ENCODE results near the gene SESN2.

DNA sequence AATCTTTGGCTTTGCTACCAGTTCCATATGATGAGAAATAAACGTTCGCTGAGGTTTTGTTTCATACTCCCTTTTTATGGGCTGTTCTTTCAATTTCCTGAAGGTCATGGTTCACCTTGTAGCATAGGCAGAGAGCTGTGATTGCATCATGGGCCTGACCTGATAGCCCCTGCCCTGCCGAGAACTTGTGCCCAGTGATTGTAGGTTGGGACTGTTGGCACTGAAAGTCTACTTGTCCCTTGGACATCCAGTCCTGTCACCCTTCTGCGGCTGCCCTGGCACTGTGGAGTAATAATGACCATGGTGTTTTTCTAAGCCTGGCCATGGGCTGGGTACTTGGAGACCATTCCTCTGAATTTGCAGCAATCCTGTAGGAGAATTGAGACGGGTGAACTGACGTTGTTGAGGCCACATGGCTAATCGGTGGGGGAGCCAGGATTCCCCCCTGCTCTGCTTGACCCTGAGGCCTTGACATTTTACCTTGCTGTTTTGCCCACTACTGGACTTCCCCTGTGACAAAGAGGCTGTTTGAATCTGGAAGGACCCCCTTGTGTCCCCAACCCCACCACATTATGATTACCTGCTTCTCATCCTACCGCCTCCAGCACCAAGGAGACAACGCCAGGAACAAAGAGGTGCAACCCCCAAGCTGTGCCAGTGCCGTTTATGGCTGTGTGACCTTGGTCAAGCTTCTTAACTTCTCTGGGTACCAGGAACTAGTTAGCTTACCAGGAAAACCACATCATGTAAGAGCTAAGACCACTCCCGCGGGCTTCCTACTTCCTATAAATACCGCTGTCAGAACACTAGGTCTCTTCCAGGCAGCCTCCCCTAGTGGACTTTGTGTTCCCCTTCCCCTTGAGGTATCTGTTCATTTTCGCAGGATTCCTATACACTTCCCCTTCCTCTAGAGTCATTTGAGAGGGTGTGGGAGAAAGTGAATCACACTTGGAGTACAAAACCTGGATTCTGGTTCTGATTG lies 23.4 kb downstream of the SESN2 start:
- TF ChIP-seq EZH2 (IDR thresholded peaks at IDR 0.05; ENCODE audit: low read depth) (no peak), CTCF (conservative IDR thresholded peaks at IDR 0.05) (no peak)
